Tibial artery (tissue), 4 donors: ENCODE measurements around the gene MAN1C1.
A peak's percentile ranks its signal among the peaks of the same experiment; 100 is the strongest.

Experiments used
- DNase-seq, 2 donors: peaks; one replicate each; pipeline ENCODE4 v3.0.0-alpha.2; 2019
- H3K27ac ChIP-seq, 2 donors: fragments of 200-600 bp; sonication (generic) in 1 of 2; 1 replicate in 1 of 2; 2 replicates in 1 of 2; pipeline ENCODE4 v1.5.1; 2018 to 2019; ENCODE audit warnings: mild to moderate bottlenecking in 1 of 2
- H3K27me3 ChIP-seq, 2 donors: fragments of 200-600 bp; sonication (generic) in 1 of 2; one replicate each; pipeline versions ENCODE4 v1.5.1 to v1.6.0; 2016 to 2019
- H3K36me3 ChIP-seq, 3 donors: fragments of 200-600 bp; sonication (generic) in 2 of 3; one replicate each; pipeline ENCODE4 v1.5.1; 2016 to 2019; ENCODE audit warnings: mild to moderate bottlenecking in 2 of 3
- H3K4me1 ChIP-seq, 4 donors: fragments of 200-600 bp; sonication (generic) in 2 of 4; 1 replicate in 3 of 4; 2 replicates in 1 of 4; pipeline ENCODE4 v1.5.1; 2016 to 2019
- H3K4me3 ChIP-seq, 2 donors: fragments of 200-600 bp; sonication (generic) in 1 of 2; 1 replicate in 1 of 2; 2 replicates in 1 of 2; pipeline ENCODE4 v1.5.1; 2018 to 2019; ENCODE audit warnings: mild to moderate bottlenecking in 2 of 2
- H3K9me3 ChIP-seq, 3 donors: fragments of 200-600 bp; sonication (generic) in 1 of 3; one replicate each; pipeline ENCODE4 v1.5.1; 2016 to 2019
- intact Hi-C: fragments of 100-400 bp; cut with DNase I; formaldehyde crosslinking; loops from one replicate; pipeline ENCODE4 v1.15.0; 2023; ENCODE audit warnings: low total_unique reads
- TF ChIP-seq, protein P1 (sequence below), 2 experiments: fragments of 200-600 bp in 1 of 2; fragments of 450-650 bp in 1 of 2; IDR thresholded peaks; one replicate each; pipeline ENCODE4 v1.5.1; 2017 to 2019; ENCODE audit warnings: antibody characterized with exemption in 2 of 2, mild to moderate bottlenecking in 1 of 2, moderate library complexity in 1 of 2

Gene MAN1C1

DNA sequence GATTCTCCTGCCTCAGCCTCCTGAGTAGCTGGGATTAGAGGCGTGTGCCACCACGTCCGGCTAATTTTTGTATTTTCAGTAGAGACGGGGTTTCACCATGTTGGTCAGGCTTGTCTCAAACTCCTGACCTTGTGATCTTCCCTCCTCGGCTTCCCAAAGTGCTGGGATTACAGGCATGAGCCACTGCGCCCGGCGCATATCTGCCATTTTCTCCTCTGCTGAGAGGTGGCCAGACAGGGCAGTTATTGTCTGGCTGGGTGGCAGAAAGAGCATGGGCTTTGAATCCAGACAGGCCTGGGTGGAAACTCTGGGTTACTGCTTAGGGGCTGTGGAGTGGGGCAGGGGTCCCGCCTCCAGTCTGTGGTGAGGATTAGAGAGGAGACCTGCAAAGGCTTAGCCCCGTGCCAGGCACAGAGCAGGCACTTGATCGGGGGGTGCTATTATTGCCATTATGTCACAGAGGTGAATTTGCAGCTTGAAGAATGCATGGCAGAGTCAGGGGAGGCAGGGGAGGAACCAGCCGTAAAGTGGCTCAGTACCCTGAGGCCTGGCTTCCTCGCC, 73.9 kb downstream of the MAN1C1 start:
- H3K27ac ChIP-seq = no peak overlapping the region
- no peaks in the 10 kb centered on the region for H3K9me3 ChIP-seq
- H3K4me1 ChIP-seq = peaks cover 0 to 51% (median 35%) of the 10 kb centered on the region in 4 donors
- intact Hi-C loops = loop anchor here (5.0 kb wide), 1 partner anchor 107 kb away; no protein-coding TSS in a partner anchor
- DNase-seq = no peak
- H3K36me3 ChIP-seq = no peaks in the 10 kb centered on the region
- H3K27me3 ChIP-seq = no peaks in the 10 kb centered on the region
- no peak overlapping the region for H3K4me3 ChIP-seq
- TF ChIP-seq, protein P1, sequence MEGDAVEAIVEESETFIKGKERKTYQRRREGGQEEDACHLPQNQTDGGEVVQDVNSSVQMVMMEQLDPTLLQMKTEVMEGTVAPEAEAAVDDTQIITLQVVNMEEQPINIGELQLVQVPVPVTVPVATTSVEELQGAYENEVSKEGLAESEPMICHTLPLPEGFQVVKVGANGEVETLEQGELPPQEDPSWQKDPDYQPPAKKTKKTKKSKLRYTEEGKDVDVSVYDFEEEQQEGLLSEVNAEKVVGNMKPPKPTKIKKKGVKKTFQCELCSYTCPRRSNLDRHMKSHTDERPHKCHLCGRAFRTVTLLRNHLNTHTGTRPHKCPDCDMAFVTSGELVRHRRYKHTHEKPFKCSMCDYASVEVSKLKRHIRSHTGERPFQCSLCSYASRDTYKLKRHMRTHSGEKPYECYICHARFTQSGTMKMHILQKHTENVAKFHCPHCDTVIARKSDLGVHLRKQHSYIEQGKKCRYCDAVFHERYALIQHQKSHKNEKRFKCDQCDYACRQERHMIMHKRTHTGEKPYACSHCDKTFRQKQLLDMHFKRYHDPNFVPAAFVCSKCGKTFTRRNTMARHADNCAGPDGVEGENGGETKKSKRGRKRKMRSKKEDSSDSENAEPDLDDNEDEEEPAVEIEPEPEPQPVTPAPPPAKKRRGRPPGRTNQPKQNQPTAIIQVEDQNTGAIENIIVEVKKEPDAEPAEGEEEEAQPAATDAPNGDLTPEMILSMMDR (IDR thresholded peaks at IDR 0.05) = no peak

DNA sequence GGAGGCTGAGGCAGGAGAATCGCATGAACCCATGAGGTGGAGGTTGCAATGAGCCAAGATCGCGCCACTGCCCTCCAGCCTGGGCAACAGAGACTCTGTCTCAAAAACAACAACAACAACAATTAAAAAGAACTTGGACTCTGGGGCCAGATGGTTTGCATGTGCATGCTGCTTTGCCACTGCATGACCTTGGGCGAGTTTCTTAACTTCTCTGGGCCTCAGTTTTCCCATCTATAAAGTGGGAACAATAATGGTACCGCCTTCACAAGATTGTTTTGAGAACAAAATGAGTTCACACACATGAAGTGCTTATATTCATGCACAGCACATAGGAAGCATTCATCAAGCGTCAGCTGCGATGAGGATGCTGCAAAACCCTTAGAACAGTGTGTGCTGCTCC, 74.6 kb downstream of the MAN1C1 start:
- Histone ChIP-seq H3K9me3 (no peaks in the 10 kb centered on the region), H3K27ac (no peak overlapping the region), H3K27me3 (no peaks in the 10 kb centered on the region), H3K36me3 (no peaks in the 10 kb centered on the region), H3K4me1 (peaks cover 0 to 58% (median 42%) of the 10 kb centered on the region in 4 donors), H3K4me3 (no peak overlapping the region)
- DNase-seq = no peak
- intact Hi-C loops = loop anchor here (5.0 kb wide), 1 partner anchor 106 kb away; no protein-coding TSS in a partner anchor
- TF ChIP-seq, protein P1 (IDR thresholded peaks at IDR 0.05) = no peak

DNA sequence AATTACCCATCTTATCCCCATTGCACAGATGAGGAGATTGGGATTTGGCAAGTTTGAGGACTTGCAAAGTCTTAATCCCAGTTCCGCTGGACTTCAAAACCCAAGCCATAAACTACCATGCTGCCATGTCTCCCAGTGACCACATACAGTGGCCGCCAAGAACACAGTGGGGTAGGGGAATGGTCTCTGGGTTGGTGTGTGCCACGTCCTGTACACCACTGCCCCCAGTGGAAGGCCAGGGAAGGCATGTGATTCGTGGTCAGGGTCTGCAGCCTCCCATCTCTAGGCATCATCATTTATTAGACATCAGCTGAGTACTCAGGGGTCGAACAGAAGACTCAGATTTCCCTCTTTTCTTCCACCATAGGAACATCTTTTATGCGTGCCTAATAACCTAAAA, 76.0 kb downstream of the MAN1C1 start:
- Histone ChIP-seq H3K9me3 (no peaks in the 10 kb centered on the region), H3K27me3 (no peaks in the 10 kb centered on the region), H3K4me1 (peaks cover 0 to 64% (median 52%) of the 10 kb centered on the region in 4 donors), H3K27ac (no peak overlapping the region), H3K4me3 (no peak overlapping the region), H3K36me3 (no peaks in the 10 kb centered on the region)
- DNase-seq = no peak
- TF ChIP-seq, protein P1 (IDR thresholded peaks at IDR 0.05) = peak in 1 of 2 experiments; percentile 16
- intact Hi-C loops = loop anchor here (5.0 kb wide), 1 partner anchor 105 kb away; no protein-coding TSS in a partner anchor

DNA sequence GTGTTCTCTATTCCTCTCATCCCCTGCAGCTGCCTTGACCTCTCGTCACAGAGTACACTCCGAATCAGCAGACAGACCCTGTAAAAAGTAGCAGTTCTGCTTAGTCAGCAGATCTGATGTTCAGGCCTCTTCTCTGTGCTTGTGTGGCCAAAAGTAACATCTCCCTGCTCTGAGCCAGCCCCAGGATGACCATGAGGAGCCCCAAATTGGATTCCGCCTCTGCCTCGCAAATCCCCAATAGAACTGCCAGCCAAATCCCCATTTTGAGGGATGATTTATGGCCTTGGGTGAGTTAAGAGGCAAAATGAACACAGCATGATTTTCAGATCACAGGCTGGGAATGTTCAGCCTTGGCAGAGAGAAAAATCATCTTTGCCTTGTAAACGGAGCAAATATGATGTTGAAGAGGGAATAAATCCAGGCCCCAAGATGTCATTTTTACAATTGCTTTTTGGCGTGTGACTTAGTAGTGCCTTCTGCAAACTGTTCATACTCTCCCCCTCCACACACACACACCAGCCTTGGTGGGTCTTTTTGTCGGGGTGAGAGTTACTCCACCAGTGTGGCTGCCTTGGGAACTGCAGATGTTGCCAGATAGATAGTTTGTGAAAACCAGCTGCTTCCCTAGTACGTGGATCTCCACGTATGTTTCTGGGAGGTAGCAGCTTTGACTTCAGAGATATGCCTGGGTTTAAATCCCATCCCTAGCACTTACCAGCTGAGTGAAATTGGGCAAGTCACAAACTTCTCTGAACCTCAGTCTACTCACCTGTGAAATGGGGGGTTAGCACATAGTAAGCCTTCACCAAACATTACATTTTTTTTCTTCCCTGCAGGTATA, 77.8 kb downstream of the MAN1C1 start:
- Histone ChIP-seq H3K4me1 (peaks cover 0 to 64% (median 51%) of the 10 kb centered on the region in 4 donors), H3K9me3 (no peaks in the 10 kb centered on the region), H3K36me3 (no peaks in the 10 kb centered on the region), H3K27me3 (no peaks in the 10 kb centered on the region), H3K27ac (peak overlapping the region; percentile 78 to 80), H3K4me3 (no peak overlapping the region)
- TF ChIP-seq, protein P1 (IDR thresholded peaks at IDR 0.05) = peak in 1 of 2 experiments; percentile 35
- intact Hi-C loops = loop anchor here (2.0 to 5.0 kb wide), 2 partner anchors 78 to 103 kb away; partner anchors contain the start of gene MAN1C1
- DNase-seq = peak; percentile 71 to 86

DNA sequence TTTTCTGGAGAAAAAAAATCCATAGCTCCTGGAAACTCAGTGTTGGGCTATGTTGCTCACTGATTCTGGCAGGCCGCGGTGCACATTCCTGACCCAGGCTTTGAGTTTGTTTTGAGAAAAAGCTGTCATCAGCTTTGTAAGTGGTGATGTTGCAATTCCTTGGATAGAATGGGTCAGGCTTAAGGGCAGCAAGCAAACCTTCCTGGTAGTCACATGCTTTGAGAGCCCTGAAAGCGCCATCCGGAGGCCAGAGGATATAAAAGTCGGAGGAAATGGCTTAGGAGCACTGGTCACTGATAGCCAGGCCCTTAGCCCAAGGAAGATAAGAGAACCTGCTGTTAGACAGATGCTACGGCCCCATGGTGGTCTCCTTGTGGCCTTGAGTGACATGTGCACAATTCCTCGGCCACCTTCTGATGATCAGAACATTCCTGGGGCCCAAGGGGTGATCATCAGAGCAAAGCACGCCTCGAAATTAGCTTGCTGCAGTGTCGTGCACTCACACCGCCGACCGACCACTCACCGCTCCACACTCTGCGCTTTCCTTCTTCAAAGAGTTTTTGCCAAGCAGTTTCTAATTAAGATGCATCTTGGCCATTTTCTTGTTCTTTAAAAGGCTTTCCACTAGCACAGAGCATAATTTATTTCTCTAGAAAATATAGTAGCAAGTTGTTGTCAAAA, 78.6 kb downstream of the MAN1C1 start:
- TF ChIP-seq, protein P1 (IDR thresholded peaks at IDR 0.05) = peak; percentile 15 to 16
- Histone ChIP-seq H3K4me1 (peaks cover 0 to 70% (median 57%) of the 10 kb centered on the region in 4 donors), H3K27me3 (no peaks in the 10 kb centered on the region), H3K4me3 (peak overlapping the region in 1 of 2 donors; percentile 2), H3K36me3 (no peaks in the 10 kb centered on the region), H3K9me3 (no peaks in the 10 kb centered on the region), H3K27ac (peak overlapping the region; percentile 78 to 80)
- intact Hi-C loops = loop anchor here (2.0 kb wide), 1 partner anchor 78 kb away; the partner anchor contains the start of gene MAN1C1
- peak; percentile 92 to 95 for DNase-seq
